A673 (cell line): Measurements from ENCODE around the gene SLC9A2. TPM values are rescaled to one million over a fixed set of nuclear protein-coding genes. Genes with fewer than 3 reads are reported as not detected.

Experiments
- BruUV-seq: library from RNA; stranded (reverse); fragments of 400-500 nt; replicated peaks from 2 replicates; lab custom pipeline; 2021; lab: Mats Ljungman, UMichigan
- CTCF ChIA-PET: fragments of 300-600 bp; sonication (Branson Sonifier 250); formaldehyde crosslinking; loops from one replicate; lab custom pipeline; 2022; ENCODE audit warnings: antibody characterized with exemption; lab: Charles Lee
- POLR2A ChIA-PET: fragments of 300-600 bp; sonication (Branson Sonifier 250); formaldehyde crosslinking; loops from one replicate; lab custom pipeline; 2022; ENCODE audit warnings: antibody characterized with exemption; ENCODE audit not compliant: low non-redundant PET; lab: Charles Lee
- DNase-seq: peaks from one replicate; pipeline ENCODE4 v3.0.0-alpha.2; 2015; ENCODE audit warnings: low spot score
- H3K27ac ChIP-seq: fragments of 200-600 bp; sonication (generic); 2 replicates; pipeline ENCODE4 v1.5.1; 2016; ENCODE audit warnings: mixed run types, low read depth, mild to moderate bottlenecking, mixed read lengths, antibody characterized with exemption, low read length; ENCODE audit not compliant: poor library complexity, severe bottlenecking
- H3K27me3 ChIP-seq: fragments of 200-600 bp; sonication (generic); replicated peaks from 2 replicates; pipeline ENCODE4 v1.6.1; 2017; ENCODE audit warnings: mixed run types, low read depth, mild to moderate bottlenecking, mixed read lengths, antibody characterized with exemption, low read length; ENCODE audit not compliant: insufficient read depth, poor library complexity
- H3K36me3 ChIP-seq: fragments of 200-600 bp; sonication (generic); 2 replicates; pipeline ENCODE4 v1.6.1; 2016; ENCODE audit warnings: mixed run types, mild to moderate bottlenecking, mixed read lengths, antibody characterized with exemption, low read length; ENCODE audit not compliant: insufficient read depth, poor library complexity, severe bottlenecking
- H3K4me1 ChIP-seq: fragments of 200-600 bp; sonication (generic); 2 replicates; pipeline ENCODE4 v1.6.1; 2017; ENCODE audit warnings: mixed run types, mild to moderate bottlenecking, mixed read lengths, antibody characterized with exemption, low read length; ENCODE audit not compliant: insufficient read depth, poor library complexity, severe bottlenecking
- H3K4me3 ChIP-seq: fragments of 200-600 bp; sonication (generic); 2 replicates; pipeline ENCODE4 v1.5.1; 2016; ENCODE audit warnings: low read depth, mixed run types, mild to moderate bottlenecking, mixed read lengths, low read length; ENCODE audit not compliant: poor library complexity, severe bottlenecking
- H3K9me3 ChIP-seq: fragments of 200-600 bp; sonication (generic); 2 replicates; pipeline ENCODE4 v1.6.1; 2016; ENCODE audit warnings: mixed run types, low read depth, mild to moderate bottlenecking, mixed read lengths, antibody characterized with exemption, low read length; ENCODE audit not compliant: poor library complexity, severe bottlenecking
- EZH2 ChIP-seq: fragments of 200-600 bp; sonication (generic); IDR thresholded peaks from 2 replicates; pipeline ENCODE4 v1.6.1; 2017; ENCODE audit warnings: borderline replicate concordance, low read depth, mild to moderate bottlenecking, mixed read lengths, antibody characterized with exemption, low read length; ENCODE audit not compliant: poor library complexity, severe bottlenecking
- intact Hi-C: fragments of 100-400 bp; cut with micrococcal nuclease; formaldehyde crosslinking; loops from one replicate; pipeline ENCODE4 v1.10.0; 2022; ENCODE audit not compliant: unreplicated experiment
- total RNA-seq: library from RNA; stranded (reverse); gene quantifications from 2 replicates; pipeline ENCODE4 v1.2.3, GENCODE V29; 2021
- TF ChIP-seq, protein P1 (sequence below): fragments of 300-800, 200-600 bp; sonication (generic); conservative IDR thresholded peaks from 2 replicates; pipeline ENCODE4 v1.5.1; 2017; ENCODE audit warnings: low read depth, mild to moderate bottlenecking, antibody characterized with exemption, low read length, moderate library complexity, mixed read lengths

SLC9A2 gene
- total RNA-seq, 1 experiment from 2014 or later, result not detected

DNA sequence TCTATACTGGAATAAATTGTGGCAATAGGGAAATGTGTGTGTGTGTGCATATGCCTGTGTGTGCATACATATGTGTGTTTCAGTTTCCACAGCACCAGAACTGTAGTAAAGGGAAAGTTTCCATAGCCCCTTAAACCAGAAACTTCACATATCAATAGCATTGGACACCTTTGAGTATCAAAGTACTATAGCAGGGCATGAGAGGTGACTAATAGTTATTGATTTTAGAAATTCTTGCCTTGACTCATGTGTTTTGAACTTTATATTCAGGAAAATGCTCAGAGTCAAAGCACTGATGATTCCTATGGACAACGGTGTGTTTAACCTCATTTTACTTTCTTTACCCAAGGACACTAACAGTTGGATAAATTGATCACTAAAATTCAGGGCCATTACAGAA, 50.0 kb downstream of the SLC9A2 start:
- TF ChIP-seq, protein P1, sequence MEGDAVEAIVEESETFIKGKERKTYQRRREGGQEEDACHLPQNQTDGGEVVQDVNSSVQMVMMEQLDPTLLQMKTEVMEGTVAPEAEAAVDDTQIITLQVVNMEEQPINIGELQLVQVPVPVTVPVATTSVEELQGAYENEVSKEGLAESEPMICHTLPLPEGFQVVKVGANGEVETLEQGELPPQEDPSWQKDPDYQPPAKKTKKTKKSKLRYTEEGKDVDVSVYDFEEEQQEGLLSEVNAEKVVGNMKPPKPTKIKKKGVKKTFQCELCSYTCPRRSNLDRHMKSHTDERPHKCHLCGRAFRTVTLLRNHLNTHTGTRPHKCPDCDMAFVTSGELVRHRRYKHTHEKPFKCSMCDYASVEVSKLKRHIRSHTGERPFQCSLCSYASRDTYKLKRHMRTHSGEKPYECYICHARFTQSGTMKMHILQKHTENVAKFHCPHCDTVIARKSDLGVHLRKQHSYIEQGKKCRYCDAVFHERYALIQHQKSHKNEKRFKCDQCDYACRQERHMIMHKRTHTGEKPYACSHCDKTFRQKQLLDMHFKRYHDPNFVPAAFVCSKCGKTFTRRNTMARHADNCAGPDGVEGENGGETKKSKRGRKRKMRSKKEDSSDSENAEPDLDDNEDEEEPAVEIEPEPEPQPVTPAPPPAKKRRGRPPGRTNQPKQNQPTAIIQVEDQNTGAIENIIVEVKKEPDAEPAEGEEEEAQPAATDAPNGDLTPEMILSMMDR, result no peak
- no peak for TF ChIP-seq EZH2
- H3K4me3 ChIP-seq, result no peak overlapping the region
- DNase-seq, result no peak
- no peaks in the 10 kb centered on the region for H3K36me3 ChIP-seq
- ChIA-PET POLR2A (no interaction called here), CTCF (no interaction called here)
- intact Hi-C loops, result no loop called here
- no peaks in the 10 kb centered on the region for H3K9me3 ChIP-seq
- no peaks in the 10 kb centered on the region for H3K4me1 ChIP-seq
- H3K27me3 ChIP-seq, result no peaks in the 10 kb centered on the region
- H3K27ac ChIP-seq, result no peak overlapping the region
- BruUV-seq, result no TSS peak

DNA sequence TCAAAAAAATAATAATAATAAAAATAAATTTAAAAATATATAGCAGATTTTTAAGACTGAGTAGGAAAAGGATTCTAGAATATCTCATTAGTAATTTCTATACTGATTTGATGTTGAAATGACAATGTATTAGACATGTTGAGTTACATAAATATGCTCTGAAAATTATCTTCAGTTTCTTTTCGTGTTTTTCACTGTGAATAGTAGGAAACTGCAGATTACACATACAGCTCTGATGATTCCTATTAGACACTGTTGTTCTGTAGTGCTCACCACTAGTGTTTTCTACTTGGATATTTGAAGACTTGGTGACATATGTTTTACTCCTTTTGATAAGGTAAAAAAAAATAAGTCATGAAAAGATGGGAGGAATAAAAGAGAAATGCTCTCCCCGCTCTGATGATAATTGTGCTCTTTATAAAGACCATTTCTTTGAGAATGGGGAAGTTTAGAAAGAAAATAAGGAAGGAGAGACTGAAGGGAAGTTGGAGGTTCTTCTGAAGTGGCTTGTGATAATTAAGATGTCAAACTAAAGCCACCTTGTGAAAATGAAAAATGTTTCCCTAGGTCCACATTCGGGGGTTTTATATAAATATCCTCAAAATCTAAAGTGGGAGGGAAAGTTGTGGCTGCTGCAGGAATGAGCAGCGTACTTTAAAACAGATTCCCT, 52.9 kb downstream of the SLC9A2 start:
- ChIA-PET CTCF (no interaction called here), POLR2A (no interaction called here)
- TF ChIP-seq EZH2, result no peak
- TF ChIP-seq, protein P1, result no peak
- DNase-seq, result no peak
- Histone ChIP-seq H3K27ac (no peak overlapping the region), H3K36me3 (no peaks in the 10 kb centered on the region), H3K9me3 (no peaks in the 10 kb centered on the region), H3K4me3 (no peak overlapping the region), H3K27me3 (no peaks in the 10 kb centered on the region), H3K4me1 (no peaks in the 10 kb centered on the region)
- BruUV-seq, result no TSS peak
- intact Hi-C loops, result no loop called here

DNA sequence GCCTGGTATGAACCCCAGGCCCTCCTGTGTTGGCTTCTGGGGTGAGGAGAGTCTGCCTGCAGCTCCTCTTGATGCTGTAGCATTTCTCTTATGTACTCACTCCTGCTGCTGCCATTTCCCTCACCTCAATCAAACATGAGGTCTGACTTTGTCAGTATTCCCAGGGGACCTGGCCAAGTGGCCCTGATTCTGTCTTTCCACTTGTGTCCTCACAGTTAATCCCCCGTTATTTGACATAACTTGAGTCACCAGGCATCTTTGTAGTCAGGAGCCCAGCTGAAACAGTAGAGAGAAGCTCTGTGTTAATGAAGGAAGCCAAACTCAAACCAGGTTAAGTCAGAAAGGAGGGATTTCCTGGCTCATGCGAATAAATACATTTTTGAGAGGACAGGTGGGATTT, 55.0 kb downstream of the SLC9A2 start:
- CTCF ChIA-PET, result no interaction called here
- TF ChIP-seq, protein P1, result no peak
- TF ChIP-seq EZH2, result no peak
- BruUV-seq, result no TSS peak

More for the DNA sequence above, 55.0 kb downstream of the SLC9A2 start:
- Histone ChIP-seq H3K4me3 (no peak overlapping the region), H3K27me3 (no peaks in the 10 kb centered on the region), H3K4me1 (no peaks in the 10 kb centered on the region), H3K9me3 (no peaks in the 10 kb centered on the region), H3K27ac (no peak overlapping the region), H3K36me3 (no peaks in the 10 kb centered on the region)
- intact Hi-C loops, result no loop called here
- no peak for DNase-seq
- POLR2A ChIA-PET, result no interaction called here
